ENCODE measurements around the gene PRKCI. TPM values are rescaled to one million over a fixed set of nuclear protein-coding genes. Genes with fewer than 3 reads are reported as not detected.

The PRKCI gene
- total and polyA plus RNA-seq, 2 of the 4 experiments (the other 2 are of a cell fraction): 28.7 to 53.4 TPM

GRCh38 chr3:170201527-170201926 lies 20.7 kb upstream of the PRKCI start:
- Histone ChIP-seq H3K4me3 (ENCODE audit: insufficient read depth, low read depth, low read length) (no peak overlapping the region), H2BK15ac (ENCODE audit: low read depth, low read length) (no peak overlapping the region), H3K79me1 (ENCODE audit: low read depth in 1 of 2, low read length in 2 of 2) (no peaks in the 10 kb centered on the region), H2BK5ac (ENCODE audit: low read depth, low read length, poor library complexity, severe bottlenecking) (no peak overlapping the region), H2BK120ac (ENCODE audit: low read depth, low read length) (no peak overlapping the region), H4K91ac (ENCODE audit: insufficient read depth, low read depth, low read length) (no peak overlapping the region), H2AFZ (replicated peaks; ENCODE audit: low read length, poor library complexity) (no peak overlapping the region), H3K56ac (ENCODE audit: extremely low read depth, insufficient read depth, low read length) (no peak overlapping the region), H3K36me3 (ENCODE audit: control insufficient read depth, insufficient read depth, low read length) (no peaks in the 10 kb centered on the region), H2AK5ac (ENCODE audit: low read depth, low read length) (no peak overlapping the region), H3K18ac (ENCODE audit: low read depth, low read length) (no peak overlapping the region), H3K9me1 (ENCODE audit: insufficient read depth, low read length) (no peaks in the 10 kb centered on the region), H3K27ac (ENCODE audit: insufficient read depth, low read length) (no peak overlapping the region), H3K27me3 (ENCODE audit: control insufficient read depth, insufficient read depth, low read length) (no peaks in the 10 kb centered on the region), H3K9me3 (ENCODE audit: control insufficient read depth, insufficient read depth, low read length) (no peaks in the 10 kb centered on the region), H3K14ac (replicated peaks; ENCODE audit: low read depth, low read length) (no peak overlapping the region), H3K9ac (ENCODE audit: low read depth, low read length) (no peak overlapping the region), H3K4ac (ENCODE audit: low read depth, low read length) (no peak overlapping the region), H2AK9ac (replicated peaks; ENCODE audit: low read depth, low read length, poor library complexity) (no peak overlapping the region), H3K4me1 (ENCODE audit: control insufficient read depth, insufficient read depth, low read length) (no peaks in the 10 kb centered on the region), H2BK20ac (ENCODE audit: low read depth, low read length) (no peak overlapping the region), H3K4me2 (ENCODE audit: low read depth, low read length) (no peak overlapping the region), H4K5ac (ENCODE audit: low read depth, low read length) (no peak overlapping the region), H4K8ac (ENCODE audit: low read depth in 2 of 2, low read length in 2 of 2) (no peak overlapping the region), H4K20me1 (ENCODE audit: insufficient read depth, low read length) (no peaks in the 10 kb centered on the region), H3K23ac (ENCODE audit: low read depth, low read length) (no peak overlapping the region)
- in situ Hi-C loops (cut with MboI; ENCODE audit: low sequenced_read_pairs) (no loop called here), dilution Hi-C loops (cut with HindIII; ENCODE audit: low sequenced_read_pairs, unreplicated experiment) (no loop called here), intact Hi-C loops (cut with micrococcal nuclease) (no loop called here)
- TF ChIP-seq MAFK (IDR thresholded peaks at IDR 0.05; ENCODE audit: low read depth, low read length) (peak; percentile 76), SMC3 (IDR thresholded peaks at IDR 0.05; ENCODE audit: low read depth, low read length) (no peak)
- DNase-seq (no peak), ATAC-seq (ENCODE audit: low read depth) (no peak)
- no TSS peak for BruUV-seq (replicated peaks)
- ChIA-PET POLR2A (ENCODE audit: unreplicated experiment) (no interaction called here), CTCF (interaction anchor here (0.7 kb wide), 1 partner anchor 1968 kb away, joined by 6 read pairs; no protein-coding TSS in a partner anchor)
- WGBS, 2 experiments (ENCODE audit: extremely low coverage in 2 of 2, insufficient read length in 1 of 2): no CpG with 5 or more reads among the region's 5 CpGs
